GM12878 (cell line): ENCODE data around the gene DPH1. TPM values are rescaled to one million over a fixed set of nuclear protein-coding genes. Genes with fewer than 3 reads are reported as not detected.
"Not testable (repeated sequence)": the region's sequence is repeated elsewhere in the genome, so short reads cannot be mapped to it uniquely, and the experiment has no call there.

Source experiments
- ATAC-seq: fragments of 200-7000 bp; cut with Tn5 transposase; 3 replicates; pipeline ENCODE4 v1.9.1; 2020; ENCODE audit warnings: mild to moderate bottlenecking, moderate library complexity
- BruUV-seq: library from RNA; stranded (reverse); fragments of 400-500 nt; replicated peaks from 2 replicates; lab custom pipeline; 2021; lab: Mats Ljungman, UMichigan
- CTCF ChIA-PET: fragments of 300-600 bp; sonication (Branson Sonifier 250); formaldehyde crosslinking; extraction: SDS; loops from one replicate; lab custom pipeline; 2021; ENCODE audit warnings: inconsistent platforms; lab: Yijun Ruan, JAX
- POLR2A ChIA-PET: fragments of 350-600 bp; formaldehyde crosslinking; extraction: SDS; loops from one replicate; lab custom pipeline; 2021; ENCODE audit warnings: inconsistent platforms; lab: Charles Lee
- RAD21 ChIA-PET: fragments of 300-600 bp; sonication (Branson Sonifier 250); formaldehyde crosslinking; loops from one replicate; lab custom pipeline; 2023; ENCODE audit warnings: antibody characterized with exemption; ENCODE audit not compliant: unreplicated experiment; lab: Charles Lee
- SMC1A ChIA-PET: fragments of 300-600 bp; sonication (Branson Sonifier 250); formaldehyde crosslinking; loops from one replicate; lab custom pipeline; 2023; ENCODE audit not compliant: unreplicated experiment, uncharacterized antibody; lab: Charles Lee
- DNase-seq: peaks from one replicate; pipeline ENCODE4 v3.0.0-alpha.2; 2011; ENCODE audit warnings: low read depth, low spot score
- FAIRE-seq: peaks from 3 replicates; lab custom pipeline; 2011; peaks lifted over from hg19 to GRCh38; lab: Jason Lieb, UNC
- H2AFZ ChIP-seq: 2 replicates; pipeline ENCODE4 v1.6.0; 2011; ENCODE audit warnings: low read depth, low read length, control low read depth; ENCODE audit not compliant: control insufficient read depth
- H3K27ac ChIP-seq: 2 replicates; pipeline ENCODE4 v1.5.1; 2011; ENCODE audit warnings: control low read depth; ENCODE audit not compliant: control insufficient read depth, insufficient read depth
- H3K27me3 ChIP-seq, 2 experiments: replicated peaks in 1 of 2; 2 replicates each; pipeline versions ENCODE4 v1.6.0 to v1.6.1; 2011; ENCODE audit warnings: low read length in 1 of 2; ENCODE audit not compliant: control insufficient read depth in 2 of 2, insufficient read depth in 2 of 2
- H3K36me3 ChIP-seq, 2 experiments: 2 replicates each; pipeline ENCODE4 v1.5.1; 2011; ENCODE audit warnings: low read length in 1 of 2; ENCODE audit not compliant: control insufficient read depth in 2 of 2, insufficient read depth in 2 of 2
- H3K4me1 ChIP-seq: 2 replicates; pipeline ENCODE4 v1.6.1; 2011; ENCODE audit warnings: mild to moderate bottlenecking, low read length, moderate library complexity, mixed read lengths; ENCODE audit not compliant: control insufficient read depth, insufficient read depth
- H3K4me2 ChIP-seq: 2 replicates; pipeline ENCODE4 v1.6.0; 2011; ENCODE audit warnings: control low read depth; ENCODE audit not compliant: control insufficient read depth, insufficient read depth
- H3K4me3 ChIP-seq: fragments of 200-600 bp; sonication (generic); 2 replicates; pipeline ENCODE4 v1.5.1; 2016
- H3K79me2 ChIP-seq: 2 replicates; pipeline ENCODE4 v1.6.0; 2011; ENCODE audit warnings: low read length; ENCODE audit not compliant: control insufficient read depth, insufficient read depth
- H3K9ac ChIP-seq: 2 replicates; pipeline ENCODE4 v1.8.0; 2011; ENCODE audit warnings: low read length, control low read depth, mixed read lengths; ENCODE audit not compliant: control insufficient read depth, insufficient read depth
- H3K9me3 ChIP-seq: replicated peaks from 3 replicates; pipeline ENCODE4 v1.5.1; 2011; ENCODE audit warnings: mild to moderate bottlenecking, low read length; ENCODE audit not compliant: control insufficient read depth, insufficient read depth
- H4K20me1 ChIP-seq: 2 replicates; pipeline ENCODE4 v1.6.0; 2011; ENCODE audit not compliant: control insufficient read depth, insufficient read depth
- ATF7 ChIP-seq: fragments of 450-650 bp; IDR thresholded peaks from 2 replicates; pipeline ENCODE4 v1.6.1; 2016; ENCODE audit warnings: low read depth, mild to moderate bottlenecking
- E2F4 ChIP-seq: IDR thresholded peaks from 2 replicates; pipeline ENCODE4 v1.6.1; 2012; ENCODE audit warnings: low read depth, low read length, improper control_type of control experiment
- SMAD1 ChIP-seq: fragments of 450-650 bp; IDR thresholded peaks from 2 replicates; pipeline ENCODE4 v1.6.1; 2018; ENCODE audit warnings: mild to moderate bottlenecking, low read depth; ENCODE audit not compliant: partially characterized antibody
- STAT3 ChIP-seq: IDR thresholded peaks from 2 replicates; pipeline ENCODE4 v1.6.1; 2011; ENCODE audit warnings: low read depth, low read length, improper control_type of control experiment
- SUZ12 ChIP-seq: fragments of 200-600 bp; sonication (generic); IDR thresholded peaks from one replicate; pipeline ENCODE4 v1.6.1; 2018; ENCODE audit warnings: antibody characterized with exemption, mild to moderate bottlenecking; ENCODE audit not compliant: unreplicated experiment
- TAF1 ChIP-seq: IDR thresholded peaks from 2 replicates; pipeline ENCODE4 v1.6.1; 2011; ENCODE audit warnings: mild to moderate bottlenecking, low read depth, low read length, borderline replicate concordance
- ZBTB33 ChIP-seq: fragments of 450-650 bp; IDR thresholded peaks from 2 replicates; pipeline ENCODE4 v1.6.1; 2017; ENCODE audit warnings: mild to moderate bottlenecking
- WGBS: methylation state at CpG from one replicate; pipeline ENCODE4 v1.1.6; 2016; ENCODE audit warnings: low lambda C conversion rate; ENCODE audit not compliant: insufficient replicate concordance, insufficient coverage; ENCODE audit errors: missing lambda C conversion rate; 5-methylcytosine and 5-hydroxymethylcytosine counted together
- in situ Hi-C: fragments of 300-500 bp; cut with MboI; formaldehyde crosslinking; loops from 9 replicates; pipeline ENCODE4 v1.14.3; 2018; ENCODE audit warnings: mixed read lengths
- intact Hi-C: fragments of 100-400 bp; cut with micrococcal nuclease; formaldehyde crosslinking; loops from one replicate; pipeline ENCODE4 v1.14.2; 2022; ENCODE audit not compliant: unreplicated experiment
- polyA plus RNA-seq, 11 experiments: library from polyadenylated mRNA; depleted of rRNA in 4 of 11; unstranded in 6 of 11; stranded (reverse) in 5 of 11; fragments of >200 nt; fragmentation: Nextera tagmentation in 4 of 11; fragmentation: Illumina TruSeq in 1 of 11; extraction: Ambion mirVana in 4 of 11; extraction: Trizol in 1 of 11; gene quantifications; 1 replicate in 1 of 11; 2 replicates in 10 of 11; pipeline versions ENCODE4 v1.2.1 to v1.2.3, GENCODE V29; 2011 to 2016; ENCODE audit warnings: inconsistent platforms in 2 of 11, missing spikeins in 2 of 11, low read depth in 1 of 11
- total RNA-seq, 4 experiments: library from RNA; depleted of rRNA in 3 of 4; stranded (reverse); fragments of >200 nt in 3 of 4; fragmentation: Illumina TruSeq in 1 of 4; extraction: Trizol in 1 of 4; gene quantifications; 2 replicates each; pipeline versions ENCODE4 v1.2.1 to v1.2.3, GENCODE V29; 2013 to 2021

Gene DPH1
- total and polyA plus RNA-seq, 10 of the 15 experiments (the other 5 are each of a cell fraction or from before 2014, with no cell fraction given) = 0.29 to 33.6 (median 20.2) TPM

- no peak for TF ChIP-seq E2F4
- TF ChIP-seq TAF1 = peak; percentile 86
- TF ChIP-seq SMAD1 = no peak
- TF ChIP-seq ZBTB33 = no peak
Observed at GRCh38 chr17:2029911-2030778, at the start of gene DPH1 (continued).

DNA sequence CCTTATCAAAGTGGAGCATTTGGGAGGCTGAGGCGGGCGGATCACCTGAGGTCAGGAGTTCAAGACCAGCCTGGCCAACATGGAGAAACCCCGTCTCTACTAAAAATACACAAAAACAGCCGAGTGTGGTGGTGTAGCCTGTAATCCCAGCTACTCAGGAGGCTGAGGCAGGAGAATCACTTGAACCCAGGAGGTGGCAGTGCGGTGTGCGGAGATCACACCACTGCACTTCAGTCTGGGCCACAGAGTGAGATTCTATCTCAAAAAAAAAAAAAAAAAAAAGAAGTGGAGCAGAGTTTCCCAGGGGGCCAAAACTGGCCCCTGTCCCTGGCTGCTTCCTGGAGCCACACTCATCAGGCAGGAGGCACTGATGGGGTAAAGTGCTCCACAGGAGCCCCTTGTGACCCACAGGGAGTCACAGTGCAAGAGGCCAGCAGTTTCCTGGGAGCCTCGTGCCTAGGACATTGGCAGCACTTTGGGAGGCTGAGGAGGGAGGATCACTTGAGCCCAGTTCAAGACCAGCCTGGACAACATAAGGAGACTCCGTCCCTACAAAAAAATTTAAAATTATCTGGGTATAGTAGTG is 49.2 kb upstream of the DPH1 start:
- ChIA-PET SMC1A (no interaction called here), RAD21 (interaction anchor here (0.7 kb wide), 1 partner anchor 17 kb away, joined by 4 read pairs; no protein-coding TSS in a partner anchor)
- Histone ChIP-seq H3K36me3 (no peaks in the 10 kb centered on the region), H3K9ac (no peak overlapping the region), H3K4me2 (no peak overlapping the region), H3K79me2 (no peaks in the 10 kb centered on the region), H2AFZ (no peak overlapping the region), H4K20me1 (no peaks in the 10 kb centered on the region), H3K4me3 (no peak overlapping the region), H3K27me3 (no peaks in the 10 kb centered on the region; a peak in 1 of 4 replicates), H3K9me3 (no peaks in the 10 kb centered on the region)
- DNase-seq = no peak
- BruUV-seq = no TSS peak
- in situ Hi-C loops = no loop called here
- FAIRE-seq = no peak
- intact Hi-C loops = no loop called here
- no peak for TF ChIP-seq ATF7
- TF ChIP-seq SUZ12 = no peak
- no peak for TF ChIP-seq STAT3
- TF ChIP-seq, all 136 proteins: peak for 0
- Histone ChIP-seq H3K4me1 (no peaks in the 10 kb centered on the region; the same call in 1 of the 2 replicates), H3K27ac (no peak overlapping the region)
- POLR2A ChIA-PET = no interaction called here
- CTCF ChIA-PET = no interaction called here
- no peak for ATAC-seq
- 50% methylated on average over 8 of the region's 8 CpGs for WGBS

DNA sequence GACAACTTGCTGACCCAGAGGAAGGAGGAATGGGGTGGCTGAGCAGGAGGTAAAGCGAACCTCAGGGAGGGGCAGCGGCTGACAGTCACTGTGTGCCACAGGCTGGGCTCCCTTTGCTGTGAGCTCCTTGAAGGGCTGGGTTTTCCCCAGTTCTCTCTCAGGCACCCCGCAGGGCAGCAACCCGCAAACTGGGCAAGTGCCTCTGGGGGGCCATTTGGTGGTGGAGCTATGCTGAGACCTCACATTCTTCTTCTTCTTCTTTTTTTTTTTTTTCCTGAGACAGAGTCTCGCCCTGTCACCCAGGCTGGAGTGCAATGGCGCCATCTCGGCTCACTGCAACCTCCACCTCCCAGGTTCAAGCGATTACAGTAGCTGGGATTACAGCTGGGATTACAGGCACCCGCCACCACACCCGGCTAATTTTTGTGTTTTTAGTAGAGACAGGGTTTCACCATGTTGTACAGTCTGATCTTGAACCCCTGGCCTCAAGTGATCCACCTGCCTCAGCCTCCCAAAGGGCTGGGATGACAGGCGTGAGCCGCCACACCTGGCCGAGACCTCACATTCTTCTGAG is 47.1 kb upstream of the DPH1 start:
- FAIRE-seq, DNase-seq, CTCF ChIA-PET, H4K20me1 ChIP-seq, H3K4me2 ChIP-seq, BruUV-seq, in situ Hi-C loops, H3K79me2 ChIP-seq, intact Hi-C loops, H3K9me3 ChIP-seq, H3K27me3 ChIP-seq, POLR2A ChIA-PET, ATAC-seq, RAD21 ChIA-PET, H3K27ac ChIP-seq, H3K4me3 ChIP-seq, H3K4me1 ChIP-seq, H3K36me3 ChIP-seq, H2AFZ ChIP-seq, H3K9ac ChIP-seq: not testable (repeated sequence)
- SMC1A ChIA-PET = interaction anchor here (1.7 kb wide), 1 partner anchor 13 kb away, joined by 4 read pairs; no protein-coding TSS in a partner anchor
- WGBS = 53% methylated on average over 13 of the region's 13 CpGs
